HEK293 (cell line): ENCODE measurements around the gene ARPP19.

ENCODE experiments used
- CTCF ChIP-seq: fragments of 450-650 bp; formaldehyde crosslinking; IDR thresholded peaks from 2 replicates; pipeline ENCODE4 v1.5.1; 2016; ENCODE audit warnings: missing biosample characterization, missing genetic modification characterization
- IKZF3 ChIP-seq: fragments of 450-650 bp; IDR thresholded peaks from 2 replicates; pipeline ENCODE4 v1.5.0; 2018; ENCODE audit warnings: missing biosample characterization, mild to moderate bottlenecking, missing genetic modification characterization, moderate library complexity
- KLF8 ChIP-seq: fragments of 450-650 bp; formaldehyde crosslinking; IDR thresholded peaks from 2 replicates; pipeline ENCODE4 v1.5.1; 2016; ENCODE audit warnings: missing biosample characterization, missing genetic modification characterization
- PBX3 ChIP-seq: sonication (generic); formaldehyde crosslinking; IDR thresholded peaks from 2 replicates; pipeline ENCODE4 v1.8.1; 2022; ENCODE audit warnings: mild to moderate bottlenecking, moderate library complexity, missing genetic modification reagents
- SCRT2 ChIP-seq: fragments of 450-650 bp; formaldehyde crosslinking; IDR thresholded peaks from 2 replicates; pipeline ENCODE4 v1.5.1; 2016; ENCODE audit warnings: missing biosample characterization, missing genetic modification characterization
- TSHZ1 ChIP-seq: fragments of 450-650 bp; formaldehyde crosslinking; IDR thresholded peaks from 2 replicates; pipeline ENCODE4 v1.5.1; 2016; ENCODE audit warnings: missing biosample characterization, missing genetic modification characterization, borderline replicate concordance
- WT1 ChIP-seq: fragments of 450-650 bp; formaldehyde crosslinking; IDR thresholded peaks from 2 replicates; pipeline ENCODE4 v1.5.1; 2016; ENCODE audit warnings: missing biosample characterization, missing genetic modification characterization
- ZBTB10 ChIP-seq: fragments of 450-650 bp; formaldehyde crosslinking; IDR thresholded peaks from 2 replicates; pipeline ENCODE4 v1.5.1; 2016; ENCODE audit warnings: missing biosample characterization, missing genetic modification characterization
- ZBTB17 ChIP-seq: fragments of 450-650 bp; formaldehyde crosslinking; IDR thresholded peaks from 2 replicates; pipeline ENCODE4 v1.5.1; 2016; ENCODE audit warnings: missing biosample characterization, missing genetic modification characterization
- ZBTB48 ChIP-seq: fragments of 450-650 bp; formaldehyde crosslinking; IDR thresholded peaks from 2 replicates; pipeline ENCODE4 v1.5.1; 2016; ENCODE audit warnings: missing biosample characterization, missing genetic modification characterization
- ZBTB6 ChIP-seq: fragments of 450-650 bp; formaldehyde crosslinking; IDR thresholded peaks from 2 replicates; pipeline ENCODE4 v1.5.1; 2017; ENCODE audit warnings: missing biosample characterization, missing genetic modification characterization
- ZBTB8A ChIP-seq: fragments of 450-650 bp; formaldehyde crosslinking; IDR thresholded peaks from 2 replicates; pipeline ENCODE4 v1.5.1; 2016; ENCODE audit warnings: missing biosample characterization, missing genetic modification characterization
- ZNF121 ChIP-seq: fragments of 450-650 bp; formaldehyde crosslinking; IDR thresholded peaks from 2 replicates; pipeline ENCODE4 v1.5.1; 2016; ENCODE audit warnings: missing biosample characterization, missing genetic modification characterization
- ZNF132 ChIP-seq: fragments of 450-650 bp; formaldehyde crosslinking; IDR thresholded peaks from 2 replicates; pipeline ENCODE4 v1.5.1; 2017; ENCODE audit warnings: missing biosample characterization, missing genetic modification characterization, borderline replicate concordance
- ZNF146 ChIP-seq: fragments of 450-650 bp; formaldehyde crosslinking; IDR thresholded peaks from 2 replicates; pipeline ENCODE4 v1.5.1; 2016; ENCODE audit warnings: missing biosample characterization, missing genetic modification characterization
- ZNF169 ChIP-seq: fragments of 450-650 bp; formaldehyde crosslinking; IDR thresholded peaks from 2 replicates; pipeline ENCODE4 v1.5.1; 2016; ENCODE audit warnings: missing biosample characterization, missing genetic modification characterization
- ZNF23 ChIP-seq: fragments of 450-650 bp; formaldehyde crosslinking; IDR thresholded peaks from 2 replicates; pipeline ENCODE4 v1.5.1; 2016; ENCODE audit warnings: missing biosample characterization, missing genetic modification characterization, borderline replicate concordance
- ZNF280C ChIP-seq: fragments of 450-650 bp; formaldehyde crosslinking; IDR thresholded peaks from 2 replicates; pipeline ENCODE4 v1.5.1; 2016; ENCODE audit warnings: missing biosample characterization, missing genetic modification characterization
- ZNF324 ChIP-seq: fragments of 450-650 bp; formaldehyde crosslinking; IDR thresholded peaks from 2 replicates; pipeline ENCODE4 v1.5.1; 2016; ENCODE audit warnings: missing biosample characterization, missing genetic modification characterization
- ZNF404 ChIP-seq: fragments of 450-650 bp; formaldehyde crosslinking; IDR thresholded peaks from 2 replicates; pipeline ENCODE4 v1.5.1; 2017; ENCODE audit warnings: missing biosample characterization, missing genetic modification characterization
- ZNF423 ChIP-seq: fragments of 450-650 bp; formaldehyde crosslinking; IDR thresholded peaks from 2 replicates; pipeline ENCODE4 v1.5.1; 2016; ENCODE audit warnings: missing biosample characterization, missing genetic modification characterization
- ZNF549 ChIP-seq: fragments of 450-650 bp; IDR thresholded peaks from 2 replicates; pipeline ENCODE4 v1.5.1; 2018; ENCODE audit warnings: missing biosample characterization, missing genetic modification characterization, mild to moderate bottlenecking, inconsistent platforms, moderate library complexity
- ZNF571 ChIP-seq: fragments of 450-650 bp; formaldehyde crosslinking; IDR thresholded peaks from 2 replicates; pipeline ENCODE4 v1.5.0; 2017; ENCODE audit warnings: missing biosample characterization, missing genetic modification characterization
- ZNF670 ChIP-seq: fragments of 450-650 bp; formaldehyde crosslinking; IDR thresholded peaks from 2 replicates; pipeline ENCODE4 v1.5.1; 2016; ENCODE audit warnings: missing biosample characterization, missing genetic modification characterization, low read depth
- ZNF777 ChIP-seq: fragments of 450-650 bp; formaldehyde crosslinking; IDR thresholded peaks from 2 replicates; pipeline ENCODE4 v1.5.1; 2017; ENCODE audit warnings: missing biosample characterization, missing genetic modification characterization, borderline replicate concordance

ARPP19 gene

GRCh38 chr15:52568601-52569585, at the start of gene ARPP19 (continued):
- TF ChIP-seq TSHZ1 (tag by site-specific recombination) (0 out of 2 replicates have a peak, but pooled peaks have one; percentile 17), ZBTB17 (tag by site-specific recombination) (peak; percentile 94), ZNF132 (tag by site-specific recombination) (no peak), PBX3 (CRISPR knock-in tag) (no peak), ZNF571 (tag by site-specific recombination) (no peak), ZNF324 (tag by site-specific recombination) (peak; percentile 58; the same call in 1 of the 2 replicates), SCRT2 (tag by site-specific recombination) (no peak), KLF8 (tag by site-specific recombination) (peak; percentile 97), CTCF (peak; percentile 35; the same call in 1 of the 2 replicates), ZBTB8A (peak; percentile 80), ZNF549 (tag by site-specific recombination) (no peak), IKZF3 (tag by site-specific recombination) (peak; percentile 72), ZNF146 (peak; percentile 14; the same call in 1 of the 2 replicates), ZNF169 (no peak), ZNF280C (tag by site-specific recombination) (no peak), ZNF423 (tag by site-specific recombination) (no peak), ZNF404 (tag by site-specific recombination) (no peak), ZNF777 (tag by site-specific recombination) (no peak), ZBTB6 (tag by site-specific recombination) (peak; percentile 77), ZBTB48 (no peak), ZNF23 (tag by site-specific recombination) (no peak), ZBTB10 (peak; percentile 96), ZNF121 (no peak), WT1 (peak; percentile 46; the same call in 1 of the 2 replicates), ZNF670 (no peak)
